Loucy (cell line): ENCODE measurements around the gene ATG4B.

ENCODE experiments used
- CTCF ChIP-seq: fragments of 200-600 bp; sonication (generic); conservative IDR thresholded peaks from 2 replicates; pipeline ENCODE4 v1.5.1; 2014; ENCODE audit warnings: mild to moderate bottlenecking, antibody characterized with exemption, low read length
- EZH2phosphoT487 ChIP-seq: fragments of 200-600 bp; IDR thresholded peaks from 2 replicates; pipeline ENCODE4 v1.6.1; 2018; ENCODE audit warnings: antibody characterized with exemption, mild to moderate bottlenecking, moderate library complexity, borderline replicate concordance

- TF ChIP-seq CTCF = no peak
- TF ChIP-seq EZH2phosphoT487 = no peak
Observed at GRCh38 chr2:241627675-241628074, 9.8 kb upstream of the ATG4B start.
